Activated CD8-positive, alpha-beta memory T cell treated with anti-CD3 and anti-CD28 coated beads, Interleukin-2, amount 50 U/mL, for 24 hours (primary cell): Measurements from ENCODE around the gene CALHM5.
"Not testable (repeated sequence)": the region's sequence is repeated elsewhere in the genome, so short reads cannot be mapped to it uniquely, and the experiment has no call there.

Source experiments
- DNase-seq: peaks from one replicate; pipeline ENCODE4 v3.0.0-alpha.2; 2020; ENCODE audit errors: extremely low read depth

Gene CALHM5, protein sequence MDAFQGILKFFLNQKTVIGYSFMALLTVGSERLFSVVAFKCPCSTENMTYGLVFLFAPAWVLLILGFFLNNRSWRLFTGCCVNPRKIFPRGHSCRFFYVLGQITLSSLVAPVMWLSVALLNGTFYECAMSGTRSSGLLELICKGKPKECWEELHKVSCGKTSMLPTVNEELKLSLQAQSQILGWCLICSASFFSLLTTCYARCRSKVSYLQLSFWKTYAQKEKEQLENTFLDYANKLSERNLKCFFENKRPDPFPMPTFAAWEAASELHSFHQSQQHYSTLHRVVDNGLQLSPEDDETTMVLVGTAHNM

DNA sequence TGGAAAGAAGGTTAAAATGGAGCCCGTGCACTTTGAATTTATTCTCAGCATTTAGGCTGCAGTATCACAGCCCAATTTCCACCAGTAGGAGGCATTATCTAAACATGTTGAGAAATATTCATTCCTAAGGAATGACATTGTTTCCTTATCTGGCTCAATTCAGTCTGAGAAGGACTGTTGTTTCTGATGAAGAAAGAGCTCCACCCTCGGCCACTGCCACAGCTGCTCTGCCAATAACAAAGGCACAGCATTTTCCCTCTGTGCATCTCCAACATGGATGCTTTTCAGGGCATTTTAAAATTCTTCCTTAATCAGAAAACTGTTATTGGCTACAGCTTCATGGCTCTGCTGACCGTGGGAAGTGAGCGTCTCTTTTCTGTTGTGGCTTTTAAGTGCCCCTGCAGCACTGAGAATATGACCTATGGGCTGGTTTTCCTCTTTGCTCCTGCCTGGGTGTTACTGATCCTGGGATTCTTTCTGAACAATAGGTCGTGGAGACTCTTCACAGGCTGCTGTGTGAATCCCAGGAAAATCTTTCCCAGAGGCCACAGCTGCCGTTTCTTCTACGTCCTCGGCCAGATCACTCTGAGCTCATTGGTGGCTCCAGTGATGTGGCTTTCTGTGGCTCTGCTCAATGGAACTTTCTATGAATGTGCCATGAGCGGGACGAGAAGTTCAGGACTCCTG lies at the start of gene CALHM5:
Gene CALHM5 (plus strand): TSS at position 216 of the 687 bp plus-strand sequence. CDS start 58 bp downstream, at position 274.
- no peak for DNase-seq

DNA sequence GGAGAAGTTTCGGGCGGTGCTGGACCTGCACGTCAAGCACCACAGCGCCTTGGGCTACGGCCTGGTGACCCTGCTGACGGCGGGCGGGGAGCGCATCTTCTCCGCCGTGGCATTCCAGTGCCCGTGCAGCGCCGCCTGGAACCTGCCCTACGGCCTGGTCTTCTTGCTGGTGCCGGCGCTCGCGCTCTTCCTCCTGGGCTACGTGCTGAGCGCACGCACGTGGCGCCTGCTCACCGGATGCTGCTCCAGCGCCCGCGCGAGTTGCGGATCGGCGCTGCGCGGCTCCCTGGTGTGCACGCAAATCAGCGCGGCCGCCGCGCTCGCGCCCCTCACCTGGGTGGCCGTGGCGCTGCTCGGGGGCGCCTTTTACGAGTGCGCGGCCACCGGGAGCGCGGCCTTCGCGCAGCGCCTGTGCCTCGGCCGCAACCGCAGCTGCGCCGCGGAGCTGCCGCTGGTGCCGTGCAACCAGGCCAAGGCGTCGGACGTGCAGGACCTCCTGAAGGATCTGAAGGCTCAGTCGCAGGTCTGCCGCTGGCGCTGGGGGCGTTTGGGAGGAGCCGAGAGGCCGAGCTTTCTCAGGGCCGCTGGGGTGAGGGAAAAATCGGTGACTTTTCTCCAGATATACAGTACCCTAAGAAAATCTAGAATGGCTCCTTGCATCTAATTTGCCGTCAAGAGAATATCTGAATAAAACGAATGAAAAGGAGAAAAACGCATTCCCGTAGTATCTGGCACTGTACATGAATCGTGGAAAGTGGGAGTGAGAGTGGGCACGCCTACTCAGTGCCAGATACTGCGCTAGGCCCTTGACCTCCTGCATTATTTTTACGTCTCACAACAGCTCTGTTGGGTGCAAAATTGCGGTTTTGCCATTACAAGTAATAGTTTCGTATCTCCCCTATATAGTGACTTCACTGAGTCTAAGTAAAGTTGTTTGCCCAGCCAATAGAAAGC lies 49.2 kb upstream of the CALHM5 start:
- DNase-seq, result no peak

DNA sequence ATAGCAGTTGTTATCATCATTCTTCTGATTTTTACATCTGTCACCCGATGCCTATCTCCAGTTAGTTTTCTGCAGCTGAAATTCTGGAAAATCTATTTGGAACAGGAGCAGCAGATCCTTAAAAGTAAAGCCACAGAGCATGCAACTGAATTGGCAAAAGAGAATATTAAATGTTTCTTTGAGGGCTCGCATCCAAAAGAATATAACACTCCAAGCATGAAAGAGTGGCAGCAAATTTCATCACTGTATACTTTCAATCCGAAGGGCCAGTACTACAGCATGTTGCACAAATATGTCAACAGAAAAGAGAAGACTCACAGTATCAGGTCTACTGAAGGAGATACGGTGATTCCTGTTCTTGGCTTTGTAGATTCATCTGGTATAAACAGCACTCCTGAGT lies 48.1 kb upstream of the CALHM5 start:
- DNase-seq, result no peak

DNA sequence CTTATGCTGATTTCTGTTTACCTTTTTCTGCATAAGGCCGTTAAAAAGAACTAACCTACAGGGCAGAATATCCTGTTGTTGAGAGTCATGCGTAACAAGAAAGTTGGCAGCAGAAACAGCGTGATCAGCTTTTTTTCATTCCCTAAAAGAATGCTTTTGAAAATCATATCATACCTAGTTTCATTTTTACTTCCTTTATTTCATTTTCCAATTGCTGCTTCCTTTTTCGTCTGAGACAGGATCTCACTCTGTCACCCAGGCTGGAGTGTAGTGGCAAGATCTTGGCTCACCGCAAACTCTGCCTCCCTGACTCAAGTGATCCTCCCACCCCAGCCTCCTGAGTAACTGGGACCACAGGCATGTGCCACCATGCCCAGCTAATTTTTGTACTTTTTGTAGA lies 46.2 kb upstream of the CALHM5 start:
- no peak for DNase-seq

DNA sequence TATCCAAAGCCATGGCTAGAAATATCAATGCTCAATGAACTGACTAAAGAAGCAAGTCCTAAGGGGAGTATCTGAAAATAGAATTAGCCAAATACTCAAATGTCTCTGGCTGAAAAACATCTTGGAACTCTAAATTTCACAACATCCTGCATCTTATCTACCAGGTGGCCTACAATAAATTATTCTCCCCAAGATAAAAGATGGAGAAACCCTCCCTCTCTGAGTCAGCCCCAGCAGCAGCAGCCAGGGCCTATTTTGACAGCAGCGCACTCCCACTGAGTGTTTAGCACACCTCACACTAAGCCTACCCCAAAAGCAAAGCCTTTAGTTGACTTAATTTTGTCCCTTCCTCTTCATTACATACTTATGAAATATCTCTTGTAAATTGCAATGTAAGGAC lies 44.3 kb upstream of the CALHM5 start:
- DNase-seq, result no peak

DNA sequence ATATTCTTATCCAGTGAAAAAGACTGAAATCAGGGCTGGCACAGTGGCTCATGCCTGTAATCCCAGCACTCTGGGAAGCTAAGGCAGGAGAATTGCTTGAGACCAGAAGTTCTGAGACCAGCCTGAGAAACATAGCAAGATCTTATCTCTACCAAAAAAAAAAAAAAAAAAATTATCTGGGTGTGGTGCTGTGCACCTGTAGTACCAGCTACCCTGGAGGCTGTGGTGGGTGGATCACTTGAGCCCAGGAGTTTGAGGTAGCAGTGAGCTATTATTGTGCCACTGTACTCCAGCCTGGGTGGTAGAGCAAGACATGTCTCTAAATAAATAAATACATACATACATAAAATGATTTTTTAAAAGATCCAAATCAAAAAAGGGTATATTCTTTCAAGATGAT lies 43.9 kb upstream of the CALHM5 start:
- DNase-seq, result no peak

DNA sequence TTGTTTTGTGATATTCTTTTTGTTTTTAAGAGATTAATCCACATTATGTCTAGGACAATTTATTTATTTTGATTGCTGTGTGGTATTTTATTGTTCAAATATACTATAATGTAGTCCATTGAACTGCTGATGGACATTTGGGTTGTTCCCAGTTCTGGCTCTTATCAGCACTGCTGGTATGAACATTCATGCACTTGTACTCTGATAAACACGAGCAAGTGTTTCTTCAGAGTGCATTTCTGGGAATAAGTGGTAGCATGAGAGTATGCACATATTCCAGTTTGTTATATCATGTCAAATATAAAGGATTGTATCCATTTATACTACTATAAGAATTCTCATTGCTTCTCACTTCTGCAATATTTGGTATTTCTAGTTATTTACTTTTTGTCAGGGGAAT lies 43.1 kb upstream of the CALHM5 start:
- no peak for DNase-seq

DNA sequence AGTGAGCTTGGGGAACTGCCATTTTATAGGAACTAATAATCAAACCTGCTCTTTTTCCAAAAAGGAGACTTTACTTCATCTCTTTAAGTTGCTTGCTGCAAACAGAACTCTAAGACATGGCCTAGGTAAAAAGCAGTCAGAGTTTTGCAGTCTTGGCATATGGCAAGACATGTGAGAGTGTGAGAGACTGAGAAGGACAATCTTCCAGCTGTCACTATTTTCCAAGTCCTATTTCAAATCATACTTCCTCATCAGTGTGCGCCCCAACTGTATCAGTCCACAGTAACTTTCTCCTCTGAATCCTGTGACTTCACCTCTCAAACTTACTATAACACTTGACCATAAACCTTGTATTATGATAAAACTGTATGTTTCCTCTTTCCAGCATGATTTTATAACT lies 39.9 kb upstream of the CALHM5 start:
- DNase-seq, result no peak

DNA sequence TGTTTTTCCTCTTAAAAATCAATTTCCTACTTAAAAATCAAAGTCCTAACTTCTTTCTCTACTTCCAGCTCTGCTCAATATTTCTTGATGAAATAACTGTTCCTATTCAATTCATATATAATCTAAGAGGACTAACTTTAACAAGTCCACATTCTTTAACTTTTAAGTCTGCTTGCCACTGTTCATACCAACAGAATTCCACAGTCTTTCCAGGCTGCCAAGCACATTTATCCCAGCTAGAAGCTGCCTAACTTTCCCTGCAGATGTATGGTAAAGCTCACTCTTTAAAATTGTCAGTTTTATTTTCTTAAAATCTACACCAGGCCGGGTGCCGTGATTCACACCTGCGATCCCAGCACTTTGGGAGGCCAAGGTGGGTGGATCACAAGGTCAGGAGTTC lies 38.7 kb upstream of the CALHM5 start:
- no peak for DNase-seq

DNA sequence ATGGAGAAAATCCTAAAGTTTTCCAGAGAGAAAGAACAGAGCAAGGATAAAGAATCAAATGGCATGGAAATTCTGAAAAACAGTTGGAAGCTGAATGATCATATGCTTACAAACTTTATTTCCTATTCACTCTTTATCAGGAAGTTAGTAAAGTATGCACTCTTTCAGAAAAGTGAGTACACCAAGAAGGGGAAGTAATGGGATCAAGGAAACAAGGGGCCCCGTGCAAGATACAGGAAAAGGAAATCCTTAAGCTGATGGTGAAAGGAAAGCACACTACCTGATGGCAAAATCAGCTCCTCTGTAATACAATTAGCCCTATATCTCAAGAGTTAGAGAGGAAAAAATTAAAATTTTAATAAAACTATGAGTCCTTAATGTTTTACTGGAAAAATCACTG lies 36.3 kb upstream of the CALHM5 start:
- DNase-seq, result no peak

DNA sequence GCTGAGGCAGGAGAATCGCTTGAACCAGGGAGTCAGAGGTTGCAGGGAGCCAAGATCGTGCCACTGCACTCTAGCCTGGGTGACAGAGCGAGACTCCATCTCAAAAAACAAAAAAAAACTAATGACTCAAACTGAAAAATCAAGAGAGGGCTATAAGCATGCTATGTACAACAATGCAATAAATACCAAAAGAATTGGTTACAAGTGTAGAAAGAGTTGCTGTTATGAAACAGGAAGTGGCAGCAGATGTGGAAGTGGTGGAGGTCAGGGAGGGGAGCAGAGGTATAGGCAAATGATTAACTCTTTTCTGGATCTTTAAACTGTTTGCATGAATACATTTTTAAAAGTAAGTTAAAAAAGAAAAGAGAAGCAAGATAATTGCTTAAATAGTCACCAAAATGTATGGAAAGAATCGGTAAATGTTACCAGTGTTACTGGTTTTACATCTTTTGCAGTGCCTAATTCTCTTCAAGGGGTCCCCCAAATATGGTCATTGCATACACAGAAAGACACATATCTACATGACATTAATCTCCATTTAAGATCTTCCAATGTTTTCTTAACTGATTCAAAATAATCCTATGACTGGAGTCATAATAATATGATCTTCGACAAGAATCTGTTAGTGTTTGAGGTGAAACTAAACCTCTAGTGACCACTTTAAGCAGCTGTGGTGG lies 35.3 kb upstream of the CALHM5 start:
- no peak for DNase-seq

DNA sequence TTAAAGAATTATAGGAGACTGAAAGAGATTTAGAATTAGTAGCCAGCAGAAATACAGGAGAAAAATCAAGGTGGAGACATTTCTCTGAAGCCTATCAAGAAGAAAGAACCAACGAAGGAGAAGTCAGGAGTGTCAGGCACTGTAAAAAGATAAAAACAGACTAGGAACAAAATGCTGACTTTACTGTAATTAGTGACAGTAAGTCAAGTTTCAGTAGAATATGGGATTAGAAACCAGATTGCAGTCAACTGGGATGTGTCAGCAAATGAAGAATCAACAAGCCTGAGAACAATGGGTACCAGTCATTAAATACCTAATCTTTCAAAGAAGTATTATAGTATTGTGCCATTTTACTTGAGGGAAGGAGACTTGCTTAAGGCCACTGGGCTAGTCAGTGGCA lies 28.7 kb upstream of the CALHM5 start:
- DNase-seq, result no peak

DNA sequence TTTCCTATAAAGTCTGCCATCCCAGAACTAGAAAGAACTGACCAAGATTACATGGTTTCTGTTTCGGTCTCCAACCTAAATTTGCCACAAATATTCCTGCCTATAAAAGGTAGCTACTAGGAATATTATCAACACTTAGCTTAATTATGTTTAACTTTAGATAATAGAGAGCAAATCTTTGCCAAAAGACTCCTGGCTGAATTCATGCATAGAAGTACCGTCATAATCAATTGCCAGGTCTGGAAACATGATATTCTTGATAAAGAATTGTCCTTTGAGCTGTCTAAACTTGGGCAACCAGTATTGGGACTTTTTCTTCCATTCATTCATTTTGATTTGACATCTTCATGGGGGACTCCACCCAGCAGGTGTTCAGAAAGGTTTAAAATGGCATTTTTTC lies 27.8 kb upstream of the CALHM5 start:
- no peak for DNase-seq

DNA sequence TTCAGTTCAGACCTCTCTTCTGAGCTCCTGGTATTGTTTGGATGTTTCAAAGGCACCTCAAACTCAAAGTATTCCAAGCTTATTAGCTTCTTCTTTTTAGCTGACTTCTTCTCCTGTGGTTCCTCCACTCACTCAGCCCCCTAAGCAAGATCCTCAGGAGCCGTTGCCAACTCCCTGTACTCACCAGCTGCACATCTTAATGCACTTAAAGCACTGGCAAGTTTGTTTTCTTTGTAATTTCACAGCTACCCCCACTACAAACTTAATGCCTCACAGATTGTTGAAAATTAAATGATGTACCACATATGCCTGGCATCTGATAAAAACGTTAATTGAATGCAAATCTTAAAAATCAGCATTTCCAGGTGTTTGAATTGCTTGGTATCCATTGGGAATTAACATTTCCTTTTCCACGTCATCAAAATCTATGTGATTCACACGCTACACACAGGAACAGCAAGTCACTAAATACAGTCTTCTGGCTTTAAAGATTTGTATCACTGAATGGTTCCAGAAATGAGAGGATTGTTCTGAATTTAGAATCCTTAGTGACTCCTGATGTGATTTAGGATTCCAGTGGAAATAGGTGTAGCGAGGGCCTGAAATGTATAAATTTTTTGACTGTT lies 25.8 kb upstream of the CALHM5 start:
- no peak for DNase-seq

DNA sequence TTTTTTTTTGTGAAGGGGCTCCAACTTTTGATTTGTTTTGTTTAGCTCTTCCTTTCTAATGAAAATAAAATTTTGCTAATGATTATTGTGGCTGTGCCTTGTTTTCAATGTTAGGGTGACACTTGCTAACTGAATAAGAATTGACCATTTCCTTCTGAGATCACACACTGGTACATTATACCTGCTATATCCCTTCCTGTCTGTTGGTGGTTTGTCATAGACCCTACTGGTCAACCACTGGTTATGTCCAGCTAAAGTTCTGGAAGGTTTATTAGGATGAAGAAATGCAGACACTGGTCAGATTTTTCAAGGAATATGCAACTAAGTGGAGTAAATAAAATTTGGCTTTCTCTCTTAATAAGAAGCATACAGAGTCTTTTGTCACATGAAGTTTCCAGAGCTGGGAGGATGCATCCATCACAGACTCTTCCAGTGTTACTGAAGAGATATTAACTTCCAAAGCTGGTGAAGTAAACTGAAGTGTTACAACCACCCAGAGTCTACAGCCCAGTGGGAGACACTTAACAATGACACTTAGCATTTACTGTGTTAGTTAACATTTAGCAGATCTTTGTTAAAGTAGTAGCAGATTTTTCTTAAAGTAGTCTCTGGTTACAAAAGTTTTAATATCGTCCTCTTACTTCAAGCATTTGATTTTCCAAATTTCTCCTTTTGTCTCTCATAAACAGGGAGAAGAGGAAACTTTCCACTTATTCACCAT lies 19.7 kb upstream of the CALHM5 start:
- DNase-seq, result no peak

DNA sequence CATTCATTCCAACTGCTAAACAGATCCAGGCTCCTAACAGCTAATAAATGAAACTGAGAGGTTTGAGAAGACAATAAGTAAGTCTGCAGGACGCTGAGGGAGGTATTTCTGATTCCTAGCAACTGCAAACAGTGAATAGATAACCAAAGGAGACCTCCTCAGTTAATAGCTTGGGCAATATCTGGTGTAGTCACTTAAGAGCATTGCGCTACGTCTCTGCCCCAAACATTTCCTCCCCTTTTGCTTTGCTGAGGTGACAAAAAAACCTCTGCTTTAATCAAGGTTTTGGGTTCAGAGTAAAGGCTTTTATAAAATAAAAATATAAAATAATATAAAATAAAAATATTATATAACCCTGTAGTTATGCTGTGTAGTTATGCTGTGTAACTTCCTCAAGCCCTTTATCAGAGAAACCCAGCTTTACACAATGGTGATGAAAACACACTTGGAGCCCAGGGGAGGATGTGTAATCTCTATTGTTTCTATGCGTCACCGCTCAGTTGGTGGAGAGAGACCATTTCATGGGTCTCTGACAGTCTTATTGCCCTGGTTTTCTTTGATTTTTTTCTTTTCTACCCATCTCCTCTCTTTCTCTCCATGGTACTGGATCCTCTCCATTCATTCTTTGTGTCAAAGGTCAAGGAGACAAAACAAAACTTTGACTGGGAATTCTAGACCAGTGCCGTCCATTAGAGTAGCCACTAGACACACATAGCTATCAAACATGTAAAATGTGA lies 18.9 kb upstream of the CALHM5 start:
- DNase-seq, result no peak

DNA sequence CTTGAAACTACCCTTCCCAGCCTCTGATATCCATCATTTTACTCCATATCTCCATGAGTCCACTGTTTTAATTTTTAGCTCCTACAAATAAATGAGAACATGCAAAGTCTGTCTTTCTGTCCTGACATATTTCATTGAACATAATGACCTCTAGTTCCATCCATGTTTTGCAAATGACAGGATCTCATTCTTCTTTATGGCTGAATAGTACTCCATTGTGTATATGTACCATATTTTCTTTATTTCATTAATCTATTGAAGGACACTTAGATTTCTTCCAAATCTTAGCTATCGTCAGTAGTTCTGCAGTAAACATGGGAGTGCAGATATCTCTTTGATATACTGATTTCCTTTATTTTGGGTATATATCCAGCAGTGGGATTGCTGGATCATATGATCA lies 16.3 kb upstream of the CALHM5 start:
- DNase-seq, result not testable (repeated sequence)

DNA sequence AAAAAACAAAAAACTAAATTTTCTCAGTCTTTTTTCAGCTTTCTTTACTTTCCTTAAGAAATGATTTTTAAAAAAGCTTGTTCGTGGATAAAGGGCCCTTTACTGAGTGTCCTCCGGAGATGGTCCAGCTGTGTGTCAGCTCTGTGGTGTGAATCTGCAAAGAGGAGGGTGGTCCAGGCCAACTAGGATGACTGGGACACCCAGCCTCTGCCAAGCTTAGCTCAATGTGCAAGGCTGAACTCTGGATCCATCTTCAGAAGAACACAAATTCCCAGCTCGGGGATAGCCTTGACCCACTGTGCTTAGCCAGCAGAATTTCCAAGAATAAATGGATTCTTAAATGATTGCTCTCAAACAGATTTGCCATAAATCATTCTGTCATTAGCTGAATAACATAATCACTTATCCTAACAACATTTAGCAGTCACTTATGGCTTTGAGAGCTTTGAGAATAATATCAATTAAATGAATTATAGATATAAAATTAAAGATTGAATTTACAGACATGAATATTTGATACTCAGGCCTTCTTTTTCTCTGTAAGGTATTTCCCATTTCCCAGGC lies 14.2 kb upstream of the CALHM5 start:
- DNase-seq, result no peak

DNA sequence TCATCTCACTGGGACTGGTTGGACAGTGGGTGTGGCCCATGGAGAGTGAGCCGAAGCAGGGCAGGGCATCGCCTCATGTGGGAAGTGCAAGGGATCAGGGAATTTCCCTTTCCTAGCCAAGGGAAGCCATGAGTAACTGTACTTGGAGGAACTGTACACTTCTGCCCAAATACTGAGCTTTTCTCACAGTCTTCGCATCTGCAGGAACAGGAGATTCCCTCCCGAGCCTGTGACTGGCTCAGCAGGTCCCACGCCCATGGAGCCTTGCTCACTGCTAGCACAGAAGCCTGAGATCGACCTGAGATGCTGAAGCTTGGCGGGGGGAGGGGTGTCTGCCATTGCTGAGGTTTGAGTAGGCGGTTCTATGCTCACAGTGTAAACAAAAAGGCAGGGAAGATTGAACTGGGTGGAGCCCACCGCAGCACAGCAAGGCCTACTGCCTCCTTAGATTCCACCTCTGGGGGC lies 10.4 kb upstream of the CALHM5 start:
- DNase-seq, result no peak

DNA sequence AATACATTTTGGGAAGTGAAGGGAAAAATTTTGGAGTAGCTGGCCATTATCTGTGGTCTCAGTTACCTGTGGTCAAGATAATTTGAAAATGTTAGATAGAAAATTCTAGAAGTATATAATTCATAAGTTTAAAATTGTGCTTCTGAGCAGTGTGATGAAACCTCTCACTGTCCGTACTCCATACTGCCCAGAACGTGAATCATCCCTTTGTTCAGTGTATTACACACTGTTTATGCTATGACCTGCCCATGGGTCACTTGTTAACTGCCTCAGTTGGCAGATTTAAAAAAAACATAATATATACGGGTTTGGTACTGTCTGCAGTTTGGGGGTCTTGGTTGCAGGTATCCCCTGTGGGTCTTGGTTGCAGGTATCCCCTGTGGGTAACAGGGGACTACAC lies 4.1 kb upstream of the CALHM5 start:
- DNase-seq, result no peak
